ENCODE measurements around the gene PRDM16. TPM values are rescaled to one million over a fixed set of nuclear protein-coding genes. Genes with fewer than 3 reads are reported as not detected.

The PRDM16 gene
- total and polyA plus RNA-seq, 2 of the 8 experiments (the other 6 are each of a cell fraction or from before 2014, with no cell fraction given): 0.39 to 0.43 TPM

GRCh38 chr1:3314491-3315381, 245.7 kb downstream of the PRDM16 start (continued):
- TF ChIP-seq KDM4A (IDR thresholded peaks at IDR 0.05; ENCODE audit: low read depth, low read length, severe bottlenecking) (no peak), SUZ12 (IDR thresholded peaks at IDR 0.05; ENCODE audit: low read length) (no peak), CBX5 (IDR thresholded peaks at IDR 0.05; ENCODE audit: low read depth, low read length) (no peak), NANOG (IDR thresholded peaks at IDR 0.05; ENCODE audit: insufficient read depth, low read depth, low read length, poor library complexity, severe bottlenecking) (no peak)

All from H1 (cell line).